ENCODE data around the gene CDK5. TPM values are rescaled to one million over a fixed set of nuclear protein-coding genes. Genes with fewer than 3 reads are reported as not detected.

CDK5 gene
- total and polyA plus RNA-seq, 9 of the 15 experiments (the other 6 are each of a cell fraction or from before 2014, with no cell fraction given): 3.2 to 38.0 (median 27.5) TPM

- no peak for TF ChIP-seq SMARCC2 (IDR thresholded peaks at IDR 0.05; ENCODE audit: low read depth)
- no peak for TF ChIP-seq RERE (CRISPR knock-in tag; IDR thresholded peaks at IDR 0.05; ENCODE audit: borderline replicate concordance)
- TF ChIP-seq SNIP1 (IDR thresholded peaks at IDR 0.05; ENCODE audit: low read depth): no peak
- no peak for TF ChIP-seq POLR2G (IDR thresholded peaks at IDR 0.05; ENCODE audit: low read depth, low read length)
- no peak for TF ChIP-seq RFX5 (IDR thresholded peaks at IDR 0.05; ENCODE audit: low read depth, low read length)
- TF ChIP-seq LEF1 (IDR thresholded peaks at IDR 0.05): peak; percentile 60; the same call in 1 of the 2 replicates
- TF ChIP-seq HDAC6 (IDR thresholded peaks at IDR 0.05; ENCODE audit: low read depth, low read length): no peak
- TF ChIP-seq CREBBP (IDR thresholded peaks at IDR 0.05; ENCODE audit: low read depth, low read length): no peak
- no peak for TF ChIP-seq HLTF (IDR thresholded peaks at IDR 0.05)
- TF ChIP-seq ZFP1 (CRISPR knock-in tag; IDR thresholded peaks at IDR 0.05): no peak
- peak; percentile 52 to 64 for TF ChIP-seq NRF1 (conservative IDR thresholded peaks at IDR 0.05 in 1 of 2, IDR thresholded peaks at IDR 0.05 in 1 of 2)
- TF ChIP-seq ZNF12 (CRISPR knock-in tag; IDR thresholded peaks at IDR 0.05): no peak
- TF ChIP-seq RCOR1 (IDR thresholded peaks at IDR 0.05; ENCODE audit: borderline replicate concordance in 1 of 2, low read depth in 2 of 2, low read length in 2 of 2): peak; percentile 60 to 93; a peak in 3 of 4 replicates
- TF ChIP-seq ZNF133 (CRISPR knock-in tag; IDR thresholded peaks at IDR 0.05): no peak
- no peak for TF ChIP-seq EHMT2 (IDR thresholded peaks at IDR 0.05)
- no peak for TF ChIP-seq NKRF (IDR thresholded peaks at IDR 0.05; ENCODE audit: borderline replicate concordance)
- no peak for TF ChIP-seq ATF3 (IDR thresholded peaks at IDR 0.05)
- 0 out of 2 replicates have a peak, but pooled peaks have one; percentile 7 for TF ChIP-seq ATF3 (CRISPR knock-in tag; conservative IDR thresholded peaks at IDR 0.05)
- TF ChIP-seq DLX4 (CRISPR knock-in tag; IDR thresholded peaks at IDR 0.05): no peak
- TF ChIP-seq ZNF23 (CRISPR knock-in tag; IDR thresholded peaks at IDR 0.05): no peak
- no peak for TF ChIP-seq CHCHD3 (CRISPR knock-in tag; IDR thresholded peaks at IDR 0.05)
- TF ChIP-seq SMAD1 (IDR thresholded peaks at IDR 0.05; ENCODE audit: low read depth, low read length, partially characterized antibody): peak; percentile 69
These were observed 49.6 kb downstream of the CDK5 start (continued) for GRCh38 chr7:151008143-151008510.

All from K562 (cell line).